Measurements from ENCODE around the gene APEH.

APEH gene

GRCh38 chr3:49729966-49730609, 55.9 kb downstream of the APEH start:
- Histone ChIP-seq H3K4me3 (IDR thresholded peaks at IDR 0.05; ENCODE audit: insufficient read depth, low read depth, low read length) (no peak overlapping the region), H3K27ac (no peak overlapping the region), H2AFZ (ENCODE audit: low read depth) (no peak overlapping the region), H3K79me2 (ENCODE audit: insufficient read depth, low read depth) (no peaks in the 10 kb centered on the region), H3K4me2 (no peak overlapping the region), H3K27me3 (ENCODE audit: insufficient read depth, low read depth) (no peaks in the 10 kb centered on the region), H3K36me3 (ENCODE audit: insufficient read depth) (no peaks in the 10 kb centered on the region), H3K4me1 (ENCODE audit: low read depth, poor library complexity, severe bottlenecking) (peaks cover 1% of the 10 kb centered on the region), H3K9ac (no peak overlapping the region), H4K20me1 (ENCODE audit: insufficient read depth) (no peaks in the 10 kb centered on the region)
- TF ChIP-seq CTCF (conservative IDR thresholded peaks at IDR 0.05; ENCODE audit: low read depth, low read length), result no peak

- Histone ChIP-seq H3K79me2 (ENCODE audit: insufficient read depth, low read depth) (no peaks in the 10 kb centered on the region), H3K4me1 (ENCODE audit: low read depth, poor library complexity, severe bottlenecking) (no peaks in the 10 kb centered on the region), H3K9ac (no peak overlapping the region), H3K27ac (no peak overlapping the region), H2AFZ (ENCODE audit: low read depth) (no peak overlapping the region), H3K4me2 (no peak overlapping the region), H3K36me3 (ENCODE audit: insufficient read depth) (no peaks in the 10 kb centered on the region), H3K27me3 (ENCODE audit: insufficient read depth, low read depth) (no peaks in the 10 kb centered on the region), H4K20me1 (ENCODE audit: insufficient read depth) (no peaks in the 10 kb centered on the region), H3K4me3 (IDR thresholded peaks at IDR 0.05; ENCODE audit: insufficient read depth, low read depth, low read length) (no peak overlapping the region)
- TF ChIP-seq CTCF (conservative IDR thresholded peaks at IDR 0.05; ENCODE audit: low read depth, low read length), result no peak
Observed at GRCh38 chr3:49732597-49732996, 58.4 kb downstream of the APEH start.

- Histone ChIP-seq H3K4me2 (no peak overlapping the region), H3K27me3 (ENCODE audit: insufficient read depth, low read depth) (no peaks in the 10 kb centered on the region), H3K9ac (no peak overlapping the region), H3K36me3 (ENCODE audit: insufficient read depth) (no peaks in the 10 kb centered on the region), H3K27ac (no peak overlapping the region), H3K4me1 (ENCODE audit: low read depth, poor library complexity, severe bottlenecking) (no peaks in the 10 kb centered on the region), H2AFZ (ENCODE audit: low read depth) (no peak overlapping the region), H3K4me3 (IDR thresholded peaks at IDR 0.05; ENCODE audit: insufficient read depth, low read depth, low read length) (no peak overlapping the region), H4K20me1 (ENCODE audit: insufficient read depth) (no peaks in the 10 kb centered on the region), H3K79me2 (ENCODE audit: insufficient read depth, low read depth) (no peaks in the 10 kb centered on the region)
- no peak for TF ChIP-seq CTCF (conservative IDR thresholded peaks at IDR 0.05; ENCODE audit: low read depth, low read length)
Observed at GRCh38 chr3:49733551-49733950, 59.4 kb downstream of the APEH start.

Data from KMS-11 (cell line).